Measurements from ENCODE around the gene SHB. TPM values are rescaled to one million over a fixed set of nuclear protein-coding genes. Genes with fewer than 3 reads are reported as not detected.

Gene SHB
- total and polyA plus RNA-seq, 2 of the 13 experiments (the other 11 are each of a cell fraction or from before 2014, with no cell fraction given), result 19.4 to 20.7 TPM

GRCh38 chr9:38046661-38047300 is 22.2 kb downstream of the SHB start (continued):
- no peak for TF ChIP-seq FOXA1 (IDR thresholded peaks at IDR 0.05)
- peak; percentile 3; the same call in 1 of the 2 replicates for TF ChIP-seq FOXA1 (CRISPR knock-in tag; IDR thresholded peaks at IDR 0.05)
- TF ChIP-seq HNF1A (IDR thresholded peaks at IDR 0.05; ENCODE audit: low read depth), result 0 out of 2 replicates have a peak, but pooled peaks have one; percentile 19
- no peak for TF ChIP-seq HNF1A (CRISPR knock-in tag; IDR thresholded peaks at IDR 0.05; ENCODE audit: borderline replicate concordance)
- no peak for TF ChIP-seq ZSCAN5A (CRISPR knock-in tag; IDR thresholded peaks at IDR 0.05; ENCODE audit: borderline replicate concordance)
- no peak for TF ChIP-seq CREB1 (IDR thresholded peaks at IDR 0.05)
- no peak for TF ChIP-seq CREB1 (CRISPR knock-in tag; IDR thresholded peaks at IDR 0.05)
- no peak for TF ChIP-seq ZNF597 (CRISPR knock-in tag; IDR thresholded peaks at IDR 0.05)
- no peak for TF ChIP-seq DZIP1 (CRISPR knock-in tag; IDR thresholded peaks at IDR 0.05)
- TF ChIP-seq CENPX (CRISPR knock-in tag; IDR thresholded peaks at IDR 0.05), result no peak
- peak; percentile 32 for TF ChIP-seq ZEB1 (IDR thresholded peaks at IDR 0.05; ENCODE audit: insufficient replicate concordance, low read depth)
- no peak for TF ChIP-seq CSRNP2 (CRISPR knock-in tag; conservative IDR thresholded peaks at IDR 0.05; ENCODE audit: low read depth)
- TF ChIP-seq GATAD2A (CRISPR knock-in tag; IDR thresholded peaks at IDR 0.05), result 0 out of 2 replicates have a peak, but pooled peaks have one; percentile 12
- no peak for TF ChIP-seq STAG1 (CRISPR knock-in tag; IDR thresholded peaks at IDR 0.05)
- no peak for TF ChIP-seq ZBTB33 (CRISPR knock-in tag; IDR thresholded peaks at IDR 0.05)
- TF ChIP-seq LBX2 (CRISPR knock-in tag; IDR thresholded peaks at IDR 0.05; ENCODE audit: borderline replicate concordance), result no peak

Data from HepG2 (cell line).